Mucosa of gallbladder (tissue), 1 donor: Measurements from ENCODE around the gene SERGEF. TPM values are rescaled to one million over a fixed set of nuclear protein-coding genes. Genes with fewer than 3 reads are reported as not detected.

Experiments used
- DNase-seq: peaks from one replicate; pipeline ENCODE4 v3.0.0-alpha.2; 2020; ENCODE audit warnings: low spot score
- total RNA-seq: library from RNA; stranded (reverse); gene quantifications from one replicate; pipeline ENCODE4 v1.2.1, GENCODE V29; 2021
- donor health status: DM: no; HTN: no; CAD: no.

SERGEF gene
- total RNA-seq, 1 donor from 2014 or later: 39.7 TPM

- no peak for DNase-seq
Observed at GRCh38 chr11:17951685-17952388, 61.0 kb downstream of the SERGEF start.

GRCh38 chr11:17950644-17951043 is 62.2 kb downstream of the SERGEF start:
- DNase-seq: no peak

- DNase-seq: no peak
Observed at GRCh38 chr11:17948296-17948695, 64.6 kb downstream of the SERGEF start.

- DNase-seq: no peak
Observed at GRCh38 chr11:17939542-17939941, 73.3 kb downstream of the SERGEF start.

GRCh38 chr11:17936790-17937189 is 76.1 kb downstream of the SERGEF start:
- no peak for DNase-seq

GRCh38 chr11:17934194-17934593 is 78.7 kb downstream of the SERGEF start:
- no peak for DNase-seq

- no peak for DNase-seq
Observed at GRCh38 chr11:17933708-17934107, 79.1 kb downstream of the SERGEF start.

GRCh38 chr11:17932472-17932871 is 80.4 kb downstream of the SERGEF start:
- no peak for DNase-seq

GRCh38 chr11:17931595-17931994 is 81.3 kb downstream of the SERGEF start:
- no peak for DNase-seq

GRCh38 chr11:17930544-17931125 is 82.2 kb downstream of the SERGEF start:
- no peak for DNase-seq

GRCh38 chr11:17929171-17929570 is 83.7 kb downstream of the SERGEF start:
- DNase-seq: no peak

GRCh38 chr11:17927681-17928343 is 85.0 kb downstream of the SERGEF start:
- DNase-seq: no peak

- no peak for DNase-seq
Observed at GRCh38 chr11:17927041-17927440, 85.8 kb downstream of the SERGEF start.

- DNase-seq: no peak
Observed at GRCh38 chr11:17924713-17925112, 88.1 kb downstream of the SERGEF start.

GRCh38 chr11:17923217-17923616 is 89.6 kb downstream of the SERGEF start:
- no peak for DNase-seq

GRCh38 chr11:17922416-17922788 is 90.4 kb downstream of the SERGEF start:
- DNase-seq: no peak

GRCh38 chr11:17921659-17922415 is 91.0 kb downstream of the SERGEF start:
- DNase-seq: no peak

GRCh38 chr11:17918049-17918605 is 94.7 kb downstream of the SERGEF start:
- no peak for DNase-seq

- no peak for DNase-seq
Observed at GRCh38 chr11:17917556-17917955, 95.3 kb downstream of the SERGEF start.

GRCh38 chr11:17915500-17916143 is 97.2 kb downstream of the SERGEF start:
- no peak for DNase-seq

GRCh38 chr11:17914957-17915356 is 97.9 kb downstream of the SERGEF start:
- DNase-seq: no peak

GRCh38 chr11:17907046-17907445 is 105.8 kb downstream of the SERGEF start:
- no peak for DNase-seq
